ENCODE data around the gene CCL28. TPM values are rescaled to one million over a fixed set of nuclear protein-coding genes. Genes with fewer than 3 reads are reported as not detected.
"Not testable (repeated sequence)": the region's sequence is repeated elsewhere in the genome, so short reads cannot be mapped to it uniquely, and the experiment has no call there.

CCL28 gene
- total and polyA plus RNA-seq, 2 donors (not counting 3 experiments of a cell fraction or from before 2014, with no cell fraction given) = 1.2 to 1.8 TPM

- H2AFZ ChIP-seq (ENCODE audit: low read depth, low read length) = no peak overlapping the region
- peaks cover 6 to 7% of the 10 kb centered on the region in 2 experiments for H3K27me3 ChIP-seq (ENCODE audit: control insufficient read depth in 2 of 2, insufficient read depth in 2 of 2, low read length in 2 of 2)
- TF ChIP-seq, protein P1, sequence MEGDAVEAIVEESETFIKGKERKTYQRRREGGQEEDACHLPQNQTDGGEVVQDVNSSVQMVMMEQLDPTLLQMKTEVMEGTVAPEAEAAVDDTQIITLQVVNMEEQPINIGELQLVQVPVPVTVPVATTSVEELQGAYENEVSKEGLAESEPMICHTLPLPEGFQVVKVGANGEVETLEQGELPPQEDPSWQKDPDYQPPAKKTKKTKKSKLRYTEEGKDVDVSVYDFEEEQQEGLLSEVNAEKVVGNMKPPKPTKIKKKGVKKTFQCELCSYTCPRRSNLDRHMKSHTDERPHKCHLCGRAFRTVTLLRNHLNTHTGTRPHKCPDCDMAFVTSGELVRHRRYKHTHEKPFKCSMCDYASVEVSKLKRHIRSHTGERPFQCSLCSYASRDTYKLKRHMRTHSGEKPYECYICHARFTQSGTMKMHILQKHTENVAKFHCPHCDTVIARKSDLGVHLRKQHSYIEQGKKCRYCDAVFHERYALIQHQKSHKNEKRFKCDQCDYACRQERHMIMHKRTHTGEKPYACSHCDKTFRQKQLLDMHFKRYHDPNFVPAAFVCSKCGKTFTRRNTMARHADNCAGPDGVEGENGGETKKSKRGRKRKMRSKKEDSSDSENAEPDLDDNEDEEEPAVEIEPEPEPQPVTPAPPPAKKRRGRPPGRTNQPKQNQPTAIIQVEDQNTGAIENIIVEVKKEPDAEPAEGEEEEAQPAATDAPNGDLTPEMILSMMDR (IDR thresholded peaks at IDR 0.05; ENCODE audit: extremely low read depth in 1 of 2, insufficient read depth in 1 of 2, low read depth in 1 of 2, low read length in 2 of 2) = no peak
- TF ChIP-seq EZH2 (IDR thresholded peaks at IDR 0.05; ENCODE audit: borderline replicate concordance, low read depth, low read length, severe bottlenecking) = no peak
- no peak for TF ChIP-seq POLR2AphosphoS5 (IDR thresholded peaks at IDR 0.05; ENCODE audit: insufficient read depth, low read depth, low read length)
- TF ChIP-seq JUN (IDR thresholded peaks at IDR 0.05; ENCODE audit: borderline replicate concordance, insufficient read depth, insufficient read length, low read depth) = no peak
- no peak for TF ChIP-seq GATA2 (IDR thresholded peaks at IDR 0.05; ENCODE audit: insufficient read depth, insufficient read length, low read depth, low read length)
- TF ChIP-seq FOS (IDR thresholded peaks at IDR 0.05; ENCODE audit: borderline replicate concordance, insufficient read depth, low read length) = no peak
- TF ChIP-seq MYC (IDR thresholded peaks at IDR 0.05; ENCODE audit: low read depth, low read length) = no peak
- no peak for TF ChIP-seq MAX (IDR thresholded peaks at IDR 0.05; ENCODE audit: insufficient read depth, insufficient read length)
- no peak for TF ChIP-seq POLR2A (IDR thresholded peaks at IDR 0.05; ENCODE audit: low read depth, low read length)
- dilution Hi-C loops (cut with MboI; ENCODE audit: extremely low pct_ligation_motif_present, low sequenced_read_pairs) (no loop called here), intact Hi-C loops (cut with micrococcal nuclease) (no loop called here)
- H3K79me2 ChIP-seq (ENCODE audit: control insufficient read depth, insufficient read depth, low read length) = no peaks in the 10 kb centered on the region
- no TSS peak for BruUV-seq (replicated peaks)
- no peaks in the 10 kb centered on the region for H3K9me1 ChIP-seq (replicated peaks; ENCODE audit: control insufficient read depth, extremely low read depth, insufficient read depth, low read length)
- ChIA-PET CTCF (no interaction called here), POLR2A (no interaction called here)
- no peaks in the 10 kb centered on the region for H3K4me1 ChIP-seq (ENCODE audit: control insufficient read depth, extremely low read depth, insufficient read depth, low read length)
- DNase-seq (ENCODE audit: low read depth, low spot score) (no peak), FAIRE-seq (no peak)
- H3K9me3 ChIP-seq (replicated peaks; ENCODE audit: control insufficient read depth, insufficient read depth, low read length) = no peaks in the 10 kb centered on the region
- H4K20me1 ChIP-seq (replicated peaks; ENCODE audit: control insufficient read depth, extremely low read depth, insufficient read depth, low read length) = no peaks in the 10 kb centered on the region
- no peak overlapping the region for H3K4me3 ChIP-seq (replicated peaks in 1 of 3; ENCODE audit: insufficient read depth in 1 of 3, low read depth in 1 of 3, low read length in 3 of 3)
- no peak overlapping the region for H3K9ac ChIP-seq (replicated peaks; ENCODE audit: extremely low read depth, insufficient read depth, low read length)
- H3K4me2 ChIP-seq (ENCODE audit: insufficient read depth, low read length) = no peak overlapping the region
- H3K36me3 ChIP-seq (ENCODE audit: control insufficient read depth in 2 of 2, extremely low read depth in 1 of 2, insufficient read depth in 2 of 2, low read length in 2 of 2) = no peaks in the 10 kb centered on the region
- no peak overlapping the region for H3K27ac ChIP-seq (ENCODE audit: insufficient read depth, low read depth, low read length)
Measured at GRCh38 chr5:43367453-43367852, 44.7 kb downstream of the CCL28 start.

DNA sequence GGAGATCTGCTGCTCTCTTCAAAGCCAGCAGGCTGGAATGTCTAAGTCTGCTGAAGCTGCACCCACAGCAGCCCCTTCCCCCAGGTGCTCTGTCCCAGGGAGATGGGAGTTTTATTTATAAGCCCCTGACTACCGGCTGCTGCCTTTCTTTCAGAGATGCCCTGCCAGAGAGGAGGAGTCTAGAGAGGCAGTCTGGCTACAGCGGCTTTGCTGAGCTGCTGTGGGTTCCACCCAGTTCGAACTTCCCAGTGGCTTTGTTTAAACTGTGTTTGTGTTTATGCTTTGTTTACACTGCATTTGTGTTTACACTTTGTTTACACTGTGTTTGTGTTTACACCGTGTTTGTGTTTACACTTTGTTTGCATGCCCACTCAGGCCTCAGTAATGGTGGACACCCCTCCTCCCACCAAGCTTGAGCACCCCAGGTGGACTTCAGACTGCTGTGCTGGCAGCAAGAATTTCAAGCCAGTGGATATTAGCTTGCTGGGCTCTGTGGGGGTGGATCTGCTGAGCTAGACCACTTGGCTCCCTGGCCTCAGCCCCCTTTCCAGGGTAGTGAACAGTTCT lies 45.4 kb downstream of the CCL28 start:
- DNase-seq (ENCODE audit: low read depth, low spot score); H3K36me3 ChIP-seq (ENCODE audit: control insufficient read depth in 2 of 2, extremely low read depth in 1 of 2, insufficient read depth in 2 of 2, low read length in 2 of 2); BruUV-seq (replicated peaks); H2AFZ ChIP-seq (ENCODE audit: low read depth, low read length); POLR2A ChIA-PET; dilution Hi-C loops (cut with MboI; ENCODE audit: extremely low pct_ligation_motif_present, low sequenced_read_pairs); H3K9me1 ChIP-seq (replicated peaks; ENCODE audit: control insufficient read depth, extremely low read depth, insufficient read depth, low read length); intact Hi-C loops (cut with micrococcal nuclease); H3K79me2 ChIP-seq (ENCODE audit: control insufficient read depth, insufficient read depth, low read length); H3K4me3 ChIP-seq (replicated peaks in 1 of 3; ENCODE audit: insufficient read depth in 1 of 3, low read depth in 1 of 3, low read length in 3 of 3); H3K9me3 ChIP-seq (replicated peaks; ENCODE audit: control insufficient read depth, insufficient read depth, low read length); H3K9ac ChIP-seq (replicated peaks; ENCODE audit: extremely low read depth, insufficient read depth, low read length); H3K4me1 ChIP-seq (ENCODE audit: control insufficient read depth, extremely low read depth, insufficient read depth, low read length); H4K20me1 ChIP-seq (replicated peaks; ENCODE audit: control insufficient read depth, extremely low read depth, insufficient read depth, low read length); FAIRE-seq; H3K4me2 ChIP-seq (ENCODE audit: insufficient read depth, low read length); H3K27me3 ChIP-seq (ENCODE audit: control insufficient read depth in 2 of 2, insufficient read depth in 2 of 2, low read length in 2 of 2); H3K27ac ChIP-seq (ENCODE audit: insufficient read depth, low read depth, low read length): not testable (repeated sequence)
- CTCF ChIA-PET = interaction anchor here (0.7 kb wide), 1 partner anchor 8 kb away, joined by 3 read pairs; no protein-coding TSS in a partner anchor

DNA sequence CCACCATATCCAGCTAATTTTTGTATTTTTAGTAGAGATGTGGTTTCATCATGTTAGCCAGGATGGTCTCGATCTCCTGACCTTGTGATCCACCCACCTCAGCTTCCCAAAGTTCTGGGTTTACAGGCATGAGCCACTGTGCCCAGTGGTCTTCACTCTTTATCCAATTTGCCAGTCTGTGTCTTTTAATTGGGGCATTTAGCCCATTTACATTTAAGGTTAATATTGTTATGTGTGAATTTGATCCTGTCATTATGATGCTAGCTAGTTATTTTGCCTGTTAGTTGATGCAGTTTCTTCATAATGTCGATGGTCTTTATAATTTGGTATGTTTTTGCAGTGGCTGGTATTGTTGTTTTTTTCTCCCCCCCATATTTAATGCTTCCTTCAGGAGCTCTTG lies 47.0 kb downstream of the CCL28 start:
- H3K36me3 ChIP-seq (ENCODE audit: control insufficient read depth in 2 of 2, extremely low read depth in 1 of 2, insufficient read depth in 2 of 2, low read length in 2 of 2); H3K4me2 ChIP-seq (ENCODE audit: insufficient read depth, low read length); CTCF ChIA-PET; H3K4me1 ChIP-seq (ENCODE audit: control insufficient read depth, extremely low read depth, insufficient read depth, low read length); H3K27me3 ChIP-seq (ENCODE audit: control insufficient read depth in 2 of 2, insufficient read depth in 2 of 2, low read length in 2 of 2); FAIRE-seq; POLR2A ChIA-PET; H3K27ac ChIP-seq (ENCODE audit: insufficient read depth, low read depth, low read length); DNase-seq (ENCODE audit: low read depth, low spot score); BruUV-seq (replicated peaks); H4K20me1 ChIP-seq (replicated peaks; ENCODE audit: control insufficient read depth, extremely low read depth, insufficient read depth, low read length); intact Hi-C loops (cut with micrococcal nuclease); H3K9me3 ChIP-seq (replicated peaks; ENCODE audit: control insufficient read depth, insufficient read depth, low read length); H3K9ac ChIP-seq (replicated peaks; ENCODE audit: extremely low read depth, insufficient read depth, low read length); H3K9me1 ChIP-seq (replicated peaks; ENCODE audit: control insufficient read depth, extremely low read depth, insufficient read depth, low read length); dilution Hi-C loops (cut with MboI; ENCODE audit: extremely low pct_ligation_motif_present, low sequenced_read_pairs); H2AFZ ChIP-seq (ENCODE audit: low read depth, low read length); H3K4me3 ChIP-seq (replicated peaks in 1 of 3; ENCODE audit: insufficient read depth in 1 of 3, low read depth in 1 of 3, low read length in 3 of 3); H3K79me2 ChIP-seq (ENCODE audit: control insufficient read depth, insufficient read depth, low read length): not testable (repeated sequence)

Data from endothelial cell of umbilical vein (primary cell).